Measurements from ENCODE around the gene MPRIP. TPM values are rescaled to one million over a fixed set of nuclear protein-coding genes. Genes with fewer than 3 reads are reported as not detected.

MPRIP gene
- total RNA-seq, 1 experiment from 2014 or later = 132 TPM

DNA sequence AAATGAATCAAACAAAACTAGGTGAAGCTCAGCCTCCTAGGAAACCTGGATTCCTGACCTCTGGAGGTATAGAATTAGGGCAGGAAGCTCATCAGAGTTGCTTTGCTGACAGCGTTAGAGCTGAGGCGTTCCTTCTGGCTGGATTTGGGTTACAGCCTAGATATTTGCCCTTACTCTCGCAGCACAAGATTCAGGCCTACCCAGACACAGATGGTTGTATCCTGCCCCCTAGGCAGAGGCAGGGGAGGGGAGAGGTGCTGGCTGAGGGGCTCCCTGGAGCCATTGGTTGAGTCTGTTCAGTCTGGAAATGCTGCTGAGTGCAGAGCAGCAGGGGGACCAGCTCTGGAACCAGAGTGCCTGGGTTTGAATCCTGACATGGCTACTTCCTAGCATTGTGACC is 78.4 kb downstream of the MPRIP start:
- H3T11ph ChIP-seq (ENCODE audit: low read length) = no peak overlapping the region
- H3K56ac ChIP-seq (ENCODE audit: insufficient read length, low read depth, low read length) = no peak overlapping the region
- H3K79me1 ChIP-seq (ENCODE audit: insufficient read depth, low read depth, low read length, poor library complexity, severe bottlenecking) = no peaks in the 10 kb centered on the region
- no peak overlapping the region for H4K8ac ChIP-seq (replicated peaks; ENCODE audit: insufficient read length, low read depth, low read length)
- Mint-ChIP-seq H3K36me3 (ENCODE audit: insufficient read depth in 1 of 3, low read depth in 3 of 3) (no peaks in the 10 kb centered on the region; a peak in 2 of 7 replicates), H3K27me3 (ENCODE audit: low read depth) (no peaks in the 10 kb centered on the region), H3K4me3 (no peak overlapping the region), H3K4me1 (peaks cover 9 to 14% of the 10 kb centered on the region in 2 experiments; a peak in 3 of 4 replicates), H3K27ac (peak overlapping the region in 1 of 3 experiments; percentile 8; a peak in 1 of 7 replicates), H3K9me3 (no peaks in the 10 kb centered on the region)
- H3K9me3 ChIP-seq (ENCODE audit: control insufficient read depth, low read depth, low read length) = no peaks in the 10 kb centered on the region
- no peaks in the 10 kb centered on the region for H3K27me3 ChIP-seq (ENCODE audit: insufficient read depth, low read length)
- no peak overlapping the region for H2BK120ac ChIP-seq (ENCODE audit: low read depth, low read length, poor library complexity, severe bottlenecking)
- no peak overlapping the region for H3K9ac ChIP-seq (ENCODE audit: extremely low read depth, insufficient read length, low read length)
- no peaks in the 10 kb centered on the region for H4K20me1 ChIP-seq (ENCODE audit: control insufficient read depth, insufficient read depth, insufficient read length)
- H3K23ac ChIP-seq (ENCODE audit: insufficient read length, low read depth, low read length) = no peak overlapping the region
- H4K5ac ChIP-seq (ENCODE audit: insufficient read length, low read depth, low read length) = no peak overlapping the region
- no peak overlapping the region for H2BK15ac ChIP-seq (ENCODE audit: low read depth, low read length)
- H3K4ac ChIP-seq (ENCODE audit: low read depth, low read length) = no peak overlapping the region
- no peak overlapping the region for H2BK5ac ChIP-seq (ENCODE audit: insufficient read length, low read length)
- peaks cover 2% of the 10 kb centered on the region; the same call in 1 of the 2 replicates for H3K79me2 ChIP-seq (ENCODE audit: insufficient read depth, low read length)
- no peak overlapping the region; the same call in 1 of the 2 replicates for H3K14ac ChIP-seq (ENCODE audit: insufficient read depth, low read length)
- H3K4me1 ChIP-seq (ENCODE audit: insufficient read depth, low read length) = no peaks in the 10 kb centered on the region
- TF ChIP-seq, protein P1, sequence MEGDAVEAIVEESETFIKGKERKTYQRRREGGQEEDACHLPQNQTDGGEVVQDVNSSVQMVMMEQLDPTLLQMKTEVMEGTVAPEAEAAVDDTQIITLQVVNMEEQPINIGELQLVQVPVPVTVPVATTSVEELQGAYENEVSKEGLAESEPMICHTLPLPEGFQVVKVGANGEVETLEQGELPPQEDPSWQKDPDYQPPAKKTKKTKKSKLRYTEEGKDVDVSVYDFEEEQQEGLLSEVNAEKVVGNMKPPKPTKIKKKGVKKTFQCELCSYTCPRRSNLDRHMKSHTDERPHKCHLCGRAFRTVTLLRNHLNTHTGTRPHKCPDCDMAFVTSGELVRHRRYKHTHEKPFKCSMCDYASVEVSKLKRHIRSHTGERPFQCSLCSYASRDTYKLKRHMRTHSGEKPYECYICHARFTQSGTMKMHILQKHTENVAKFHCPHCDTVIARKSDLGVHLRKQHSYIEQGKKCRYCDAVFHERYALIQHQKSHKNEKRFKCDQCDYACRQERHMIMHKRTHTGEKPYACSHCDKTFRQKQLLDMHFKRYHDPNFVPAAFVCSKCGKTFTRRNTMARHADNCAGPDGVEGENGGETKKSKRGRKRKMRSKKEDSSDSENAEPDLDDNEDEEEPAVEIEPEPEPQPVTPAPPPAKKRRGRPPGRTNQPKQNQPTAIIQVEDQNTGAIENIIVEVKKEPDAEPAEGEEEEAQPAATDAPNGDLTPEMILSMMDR (conservative IDR thresholded peaks at IDR 0.05) = no peak
- DNase-seq = no peak
- no peak overlapping the region for H2AFZ ChIP-seq (ENCODE audit: low read length)
- no peak overlapping the region for H4K91ac ChIP-seq (ENCODE audit: insufficient read length, low read depth, low read length)
- H3K4me2 ChIP-seq (ENCODE audit: insufficient read depth, insufficient read length, low read length) = no peak overlapping the region
- H3K27ac ChIP-seq (ENCODE audit: insufficient read length, low read depth, low read length) = no peak overlapping the region
- H3K23me2 ChIP-seq (ENCODE audit: insufficient read length, low read depth, low read length, poor library complexity, severe bottlenecking) = no peaks in the 10 kb centered on the region
- H2AK5ac ChIP-seq (ENCODE audit: insufficient read length, low read length) = no peak overlapping the region
- H3K18ac ChIP-seq (ENCODE audit: insufficient read length, low read depth, low read length) = no peak overlapping the region
- WGBS (ENCODE audit: extremely low coverage, insufficient read length, low lambda C conversion rate) = no CpG with 5 or more reads among the region's 3 CpGs
- no peak overlapping the region for H2BK12ac ChIP-seq (ENCODE audit: insufficient read length, low read depth, low read length)
- no peak overlapping the region for H2BK20ac ChIP-seq (ENCODE audit: low read depth, low read length, poor library complexity, severe bottlenecking)

Data from H9 (cell line).